ENCODE results near the gene UBAC2. TPM values are rescaled to one million over a fixed set of nuclear protein-coding genes. Genes with fewer than 3 reads are reported as not detected.

UBAC2 gene
- total RNA-seq, 1 experiment from 2014 or later, result 52.4 TPM

- DNase-seq (ENCODE audit: low read depth), result no peak
These were observed 154.8 kb downstream of the UBAC2 start for GRCh38 chr13:99355267-99356011.

- no peak for DNase-seq (ENCODE audit: low read depth)
These were observed 155.3 kb downstream of the UBAC2 start for GRCh38 chr13:99356012-99356261.

- peak; percentile 78 for DNase-seq (ENCODE audit: low read depth)
These were observed 155.8 kb downstream of the UBAC2 start for GRCh38 chr13:99356262-99357091.

GRCh38 chr13:99357131-99357596 lies 156.5 kb downstream of the UBAC2 start:
- peak; percentile 86 for DNase-seq (ENCODE audit: low read depth)

GRCh38 chr13:99357941-99358340 lies 157.3 kb downstream of the UBAC2 start:
- no peak for DNase-seq (ENCODE audit: low read depth)

- no peak for DNase-seq (ENCODE audit: low read depth)
These were observed 158.9 kb downstream of the UBAC2 start for GRCh38 chr13:99359528-99359927.

- no peak for DNase-seq (ENCODE audit: low read depth)
These were observed 160.0 kb downstream of the UBAC2 start for GRCh38 chr13:99360696-99361095.

- DNase-seq (ENCODE audit: low read depth), result no peak
These were observed 160.5 kb downstream of the UBAC2 start for GRCh38 chr13:99361197-99361596.

- no peak for DNase-seq (ENCODE audit: low read depth)
These were observed 161.7 kb downstream of the UBAC2 start for GRCh38 chr13:99362362-99362761.

GRCh38 chr13:99363391-99363790 lies 162.7 kb downstream of the UBAC2 start:
- no peak for DNase-seq (ENCODE audit: low read depth)

- no peak for DNase-seq (ENCODE audit: low read depth)
These were observed 163.3 kb downstream of the UBAC2 start for GRCh38 chr13:99363949-99364348.

GRCh38 chr13:99366075-99366987 lies 165.7 kb downstream of the UBAC2 start:
- DNase-seq (ENCODE audit: low read depth), result no peak

- no peak for DNase-seq (ENCODE audit: low read depth)
These were observed 166.5 kb downstream of the UBAC2 start for GRCh38 chr13:99367106-99367616.

- no peak for DNase-seq (ENCODE audit: low read depth)
These were observed 167.2 kb downstream of the UBAC2 start for GRCh38 chr13:99367663-99368448.

GRCh38 chr13:99370481-99371275 lies 170.0 kb downstream of the UBAC2 start:
- no peak for DNase-seq (ENCODE audit: low read depth)

GRCh38 chr13:99371956-99372355 lies 171.3 kb downstream of the UBAC2 start:
- no peak for DNase-seq (ENCODE audit: low read depth)

- DNase-seq (ENCODE audit: low read depth), result no peak
These were observed 172.8 kb downstream of the UBAC2 start for GRCh38 chr13:99373436-99373835.

- no peak for DNase-seq (ENCODE audit: low read depth)
These were observed 173.7 kb downstream of the UBAC2 start for GRCh38 chr13:99374169-99374991.

Measured in HT1080 (cell line).